Osteoblast (primary cell): ENCODE results near the gene METAP1D. TPM values are rescaled to one million over a fixed set of nuclear protein-coding genes. Genes with fewer than 3 reads are reported as not detected.

Source experiments
- DNase-seq: peaks from one replicate; pipeline ENCODE4 v3.0.0; 2011; ENCODE audit warnings: low spot score, mixed read lengths; ENCODE audit not compliant: insufficient read length; ENCODE audit errors: missing footprints
- H2AFZ ChIP-seq: 2 replicates; pipeline ENCODE4 v1.6.0; 2011; ENCODE audit warnings: mild to moderate bottlenecking, low read length
- H3K27ac ChIP-seq: 2 replicates; pipeline ENCODE4 v1.5.1; 2011; ENCODE audit warnings: mild to moderate bottlenecking, low read depth, low read length, moderate library complexity
- H3K27me3 ChIP-seq: 2 replicates; pipeline ENCODE4 v1.6.0; 2012; ENCODE audit warnings: mild to moderate bottlenecking, control low read depth, inconsistent platforms, low read length, moderate library complexity; ENCODE audit not compliant: insufficient read depth
- H3K36me3 ChIP-seq: 2 replicates; pipeline ENCODE4 v1.5.1; 2011; ENCODE audit warnings: mild to moderate bottlenecking, low read length, control low read depth, moderate library complexity; ENCODE audit not compliant: insufficient read depth
- H3K4me1 ChIP-seq: 2 replicates; pipeline ENCODE4 v1.5.1; 2011; ENCODE audit warnings: mild to moderate bottlenecking, low read length, control low read depth, moderate library complexity; ENCODE audit not compliant: insufficient read depth
- H3K4me2 ChIP-seq: 2 replicates; pipeline ENCODE4 v1.6.0; 2011; ENCODE audit warnings: mild to moderate bottlenecking, low read length; ENCODE audit not compliant: insufficient read depth
- H3K4me3 ChIP-seq: fragments of 200-600 bp; sonication (generic); 3 replicates; pipeline ENCODE4 v1.5.1; 2012; ENCODE audit warnings: mild to moderate bottlenecking, low read length, inconsistent platforms; ENCODE audit not compliant: insufficient read depth
- H3K79me2 ChIP-seq: 2 replicates; pipeline ENCODE4 v1.6.0; 2012; ENCODE audit warnings: mild to moderate bottlenecking, low read length, control low read depth, inconsistent platforms; ENCODE audit not compliant: insufficient read depth
- H3K9me3 ChIP-seq: 2 replicates; pipeline ENCODE4 v1.5.1; 2011; ENCODE audit warnings: low read depth, low read length, control low read depth
- H4K20me1 ChIP-seq: 2 replicates; pipeline ENCODE4 v1.6.0; 2012; ENCODE audit warnings: mild to moderate bottlenecking, low read length, control low read depth; ENCODE audit not compliant: insufficient read depth
- CTCF ChIP-seq: IDR thresholded peaks from 2 replicates; pipeline ENCODE4 v1.5.1; 2011; ENCODE audit warnings: mild to moderate bottlenecking, low read depth, low read length, moderate library complexity; ENCODE audit errors: extremely low read depth
- total RNA-seq: library from RNA; depleted of rRNA; stranded (reverse); fragments of >200 nt; gene quantifications from 2 replicates; pipeline ENCODE4 v1.2.3, GENCODE V29; 2012

Gene METAP1D
- total RNA-seq, 1 donor: 11.2 TPM

- H3K4me3 ChIP-seq: no peak overlapping the region
- DNase-seq: no peak
- TF ChIP-seq CTCF: no peak
- no peaks in the 10 kb centered on the region for H4K20me1 ChIP-seq
- H3K27ac ChIP-seq: no peak overlapping the region
- H3K36me3 ChIP-seq: no peaks in the 10 kb centered on the region
- no peaks in the 10 kb centered on the region for H3K27me3 ChIP-seq
- peaks cover 2% of the 10 kb centered on the region for H3K79me2 ChIP-seq
- peaks cover 3% of the 10 kb centered on the region for H3K4me1 ChIP-seq
- H2AFZ ChIP-seq: no peak overlapping the region
- H3K9me3 ChIP-seq: no peaks in the 10 kb centered on the region
- H3K4me2 ChIP-seq: no peak overlapping the region
Measured at GRCh38 chr2:172011812-172012575, 12.2 kb downstream of the METAP1D start.

GRCh38 chr2:172012677-172013391 is 13.1 kb downstream of the METAP1D start:
- H3K27ac ChIP-seq: no peak overlapping the region
- no peak for TF ChIP-seq CTCF
- no peak overlapping the region for H3K4me2 ChIP-seq
- H2AFZ ChIP-seq: peak overlapping the region; percentile 83
- no peaks in the 10 kb centered on the region for H3K27me3 ChIP-seq
- peaks cover 3% of the 10 kb centered on the region for H3K4me1 ChIP-seq
- no peak overlapping the region for H3K4me3 ChIP-seq
- H3K36me3 ChIP-seq: no peaks in the 10 kb centered on the region
- H4K20me1 ChIP-seq: no peaks in the 10 kb centered on the region
- peak; percentile 26 for DNase-seq
- H3K9me3 ChIP-seq: no peaks in the 10 kb centered on the region
- peaks cover 2% of the 10 kb centered on the region for H3K79me2 ChIP-seq

- H3K27ac ChIP-seq: no peak overlapping the region
- peak overlapping the region; percentile 83 for H2AFZ ChIP-seq
- H3K9me3 ChIP-seq: no peaks in the 10 kb centered on the region
- TF ChIP-seq CTCF: no peak
- DNase-seq: no peak
- peaks cover 3% of the 10 kb centered on the region for H3K4me1 ChIP-seq
- no peak overlapping the region for H3K4me3 ChIP-seq
- H3K79me2 ChIP-seq: peaks cover 2% of the 10 kb centered on the region
- no peak overlapping the region for H3K4me2 ChIP-seq
- H4K20me1 ChIP-seq: no peaks in the 10 kb centered on the region
- H3K27me3 ChIP-seq: no peaks in the 10 kb centered on the region
- H3K36me3 ChIP-seq: no peaks in the 10 kb centered on the region
Measured at GRCh38 chr2:172013396-172013795, 13.6 kb downstream of the METAP1D start.
